HT1080 (cell line): ENCODE data around the gene ABLIM2. TPM values are rescaled to one million over a fixed set of nuclear protein-coding genes. Genes with fewer than 3 reads are reported as not detected.
A peak's percentile ranks its signal among the peaks of the same experiment; 100 is the strongest.

Experiments used
- DNase-seq: peaks from one replicate; pipeline ENCODE4 v3.0.0-alpha.2; 2015; ENCODE audit warnings: low read depth
- total RNA-seq: library from RNA; depleted of rRNA; stranded (reverse); fragments of >200 nt; shearing (Covaris generic); gene quantifications from 2 replicates; pipeline ENCODE4 v1.2.3, GENCODE V29; 2014

Gene ABLIM2
- total RNA-seq, 1 experiment from 2014 or later = 0.19 TPM

- no peak for DNase-seq
Measured at GRCh38 chr4:8105306-8106100, 53.1 kb downstream of the ABLIM2 start.

GRCh38 chr4:8104491-8105305, 53.9 kb downstream of the ABLIM2 start:
- no peak for DNase-seq

- DNase-seq = no peak
Measured at GRCh38 chr4:8103421-8104390, 54.9 kb downstream of the ABLIM2 start.

- no peak for DNase-seq
Measured at GRCh38 chr4:8102831-8103230, 55.8 kb downstream of the ABLIM2 start.

GRCh38 chr4:8102076-8102355, 56.6 kb downstream of the ABLIM2 start:
- DNase-seq = no peak

- DNase-seq = peak; percentile 31
Measured at GRCh38 chr4:8101213-8102075, 57.2 kb downstream of the ABLIM2 start.

GRCh38 chr4:8099981-8100464, 58.6 kb downstream of the ABLIM2 start:
- no peak for DNase-seq

- DNase-seq = no peak
Measured at GRCh38 chr4:8098506-8098905, 60.1 kb downstream of the ABLIM2 start.

- no peak for DNase-seq
Measured at GRCh38 chr4:8097721-8098345, 60.8 kb downstream of the ABLIM2 start.

- no peak for DNase-seq
Measured at GRCh38 chr4:8097141-8097541, 61.5 kb downstream of the ABLIM2 start.

- no peak for DNase-seq
Measured at GRCh38 chr4:8096690-8097061, 61.9 kb downstream of the ABLIM2 start.

- no peak for DNase-seq
Measured at GRCh38 chr4:8095956-8096689, 62.5 kb downstream of the ABLIM2 start.

- DNase-seq = no peak
Measured at GRCh38 chr4:8093587-8094274, 64.9 kb downstream of the ABLIM2 start.

- no peak for DNase-seq
Measured at GRCh38 chr4:8092282-8092681, 66.3 kb downstream of the ABLIM2 start.

GRCh38 chr4:8090744-8091301, 67.8 kb downstream of the ABLIM2 start:
- no peak for DNase-seq

GRCh38 chr4:8090312-8090711, 68.3 kb downstream of the ABLIM2 start:
- peak; percentile 58 for DNase-seq

- no peak for DNase-seq
Measured at GRCh38 chr4:8089862-8090261, 68.8 kb downstream of the ABLIM2 start.

GRCh38 chr4:8088966-8089491, 69.6 kb downstream of the ABLIM2 start:
- no peak for DNase-seq
